Measurements from ENCODE around the gene PRIMA1.
"Not testable (repeated sequence)": the region's sequence is repeated elsewhere in the genome, so short reads cannot be mapped to it uniquely, and the experiment has no call there.

Gene PRIMA1

GRCh38 chr14:93811020-93811419, 22.7 kb upstream of the PRIMA1 start:
- Histone ChIP-seq H3K4me3 (ENCODE audit: low read length) (no peak overlapping the region), H3K27ac (ENCODE audit: low read depth, low read length) (no peak overlapping the region), H3K4me1 (ENCODE audit: control insufficient read depth, insufficient read depth, low read length) (no peaks in the 10 kb centered on the region), H3K27me3 (ENCODE audit: control insufficient read depth, insufficient read depth, low read length) (no peaks in the 10 kb centered on the region), H3K9ac (ENCODE audit: low read length) (no peak overlapping the region), H3K36me3 (ENCODE audit: control insufficient read depth, insufficient read depth, low read length) (no peaks in the 10 kb centered on the region)

GRCh38 chr14:93809491-93810420, 21.5 kb upstream of the PRIMA1 start:
- H3K9ac ChIP-seq (ENCODE audit: low read length); H3K36me3 ChIP-seq (ENCODE audit: control insufficient read depth, insufficient read depth, low read length); H3K4me1 ChIP-seq (ENCODE audit: control insufficient read depth, insufficient read depth, low read length); H3K27me3 ChIP-seq (ENCODE audit: control insufficient read depth, insufficient read depth, low read length); H3K27ac ChIP-seq (ENCODE audit: low read depth, low read length); H3K4me3 ChIP-seq (ENCODE audit: low read length): not testable (repeated sequence)

- H3K27ac ChIP-seq (ENCODE audit: low read depth, low read length) = no peak overlapping the region
- H3K9ac ChIP-seq (ENCODE audit: low read length) = no peak overlapping the region
- no peaks in the 10 kb centered on the region for H3K36me3 ChIP-seq (ENCODE audit: control insufficient read depth, insufficient read depth, low read length)
These were observed 16.4 kb upstream of the PRIMA1 start for GRCh38 chr14:93804654-93805053.

GRCh38 chr14:93803408-93804318, 15.4 kb upstream of the PRIMA1 start:
- H3K27ac ChIP-seq (ENCODE audit: low read depth, low read length) = peak overlapping the region; percentile 57
- H3K9ac ChIP-seq (ENCODE audit: low read length) = no peak overlapping the region
- H3K4me1 ChIP-seq (ENCODE audit: control insufficient read depth, insufficient read depth, low read length) = peaks cover 18% of the 10 kb centered on the region
- no peaks in the 10 kb centered on the region for H3K36me3 ChIP-seq (ENCODE audit: control insufficient read depth, insufficient read depth, low read length)
- no peaks in the 10 kb centered on the region for H3K27me3 ChIP-seq (ENCODE audit: control insufficient read depth, insufficient read depth, low read length)
- H3K4me3 ChIP-seq (ENCODE audit: low read length) = no peak overlapping the region

More at GRCh38 chr14:93804654-93805053, 16.4 kb upstream of the PRIMA1 start:
- Histone ChIP-seq H3K4me1 (ENCODE audit: control insufficient read depth, insufficient read depth, low read length) (peaks cover 11% of the 10 kb centered on the region), H3K4me3 (ENCODE audit: low read length) (no peak overlapping the region), H3K27me3 (ENCODE audit: control insufficient read depth, insufficient read depth, low read length) (no peaks in the 10 kb centered on the region)

DNA sequence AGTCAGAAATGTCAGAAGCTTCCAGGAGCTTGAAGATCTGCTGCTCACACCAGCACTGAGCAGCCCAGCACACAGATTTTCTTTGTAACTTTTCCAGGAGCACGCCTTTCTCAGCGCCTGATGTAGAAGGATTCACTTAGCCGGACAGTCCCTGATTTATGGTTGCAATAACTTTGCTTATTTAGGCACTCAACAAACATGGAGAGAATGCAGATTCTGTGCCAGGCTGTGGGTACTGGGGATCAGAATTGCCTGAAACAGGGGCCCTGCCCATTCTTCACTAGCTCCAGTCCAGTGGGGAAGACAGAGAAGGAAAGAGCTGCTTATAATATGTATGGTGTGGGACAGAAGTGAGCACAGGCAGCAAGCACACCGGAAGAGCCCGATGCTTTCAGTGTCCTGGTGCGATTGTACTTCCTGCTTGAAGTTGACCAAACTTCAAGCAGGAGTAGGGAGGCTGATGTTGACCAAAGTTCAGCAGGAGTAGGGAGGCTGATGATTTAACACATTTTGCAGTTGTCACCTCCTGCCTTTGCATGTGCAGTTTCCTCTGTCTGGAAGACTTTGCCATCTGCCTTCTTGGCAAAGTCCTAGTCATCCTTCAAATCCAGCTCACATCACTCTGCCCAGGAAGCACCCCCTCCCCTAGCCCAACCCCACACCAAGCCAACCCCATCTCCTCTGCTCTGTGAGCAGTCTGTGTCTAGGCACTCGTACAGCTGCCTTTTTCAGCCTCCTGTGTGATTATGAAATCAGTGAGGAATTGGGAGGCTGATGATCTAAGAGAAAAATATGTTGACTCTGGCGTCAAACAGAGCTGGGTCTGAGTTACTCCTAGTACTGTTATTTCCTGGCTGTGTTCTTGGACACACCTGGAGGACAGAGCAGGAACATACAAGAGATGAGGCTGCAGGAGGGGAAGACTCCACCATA, 12.0 kb upstream of the PRIMA1 start:
- peak overlapping the region; percentile 77 for H3K27ac ChIP-seq (ENCODE audit: low read depth, low read length)

GRCh38 chr14:93799617-93799988, 11.3 kb upstream of the PRIMA1 start:
- H3K4me1 ChIP-seq (ENCODE audit: control insufficient read depth, insufficient read depth, low read length) = peaks cover 18% of the 10 kb centered on the region
- no peak overlapping the region for H3K9ac ChIP-seq (ENCODE audit: low read length)
- no peaks in the 10 kb centered on the region for H3K27me3 ChIP-seq (ENCODE audit: control insufficient read depth, insufficient read depth, low read length)
- H3K4me3 ChIP-seq (ENCODE audit: low read length) = no peak overlapping the region
- no peaks in the 10 kb centered on the region for H3K36me3 ChIP-seq (ENCODE audit: control insufficient read depth, insufficient read depth, low read length)
- H3K27ac ChIP-seq (ENCODE audit: low read depth, low read length) = peak overlapping the region; percentile 77

More for the DNA sequence above, 12.0 kb upstream of the PRIMA1 start:
- H3K9ac ChIP-seq (ENCODE audit: low read length) = no peak overlapping the region
- peaks cover 18% of the 10 kb centered on the region for H3K4me1 ChIP-seq (ENCODE audit: control insufficient read depth, insufficient read depth, low read length)
- no peaks in the 10 kb centered on the region for H3K36me3 ChIP-seq (ENCODE audit: control insufficient read depth, insufficient read depth, low read length)
- H3K4me3 ChIP-seq (ENCODE audit: low read length) = no peak overlapping the region
- no peaks in the 10 kb centered on the region for H3K27me3 ChIP-seq (ENCODE audit: control insufficient read depth, insufficient read depth, low read length)

- no peaks in the 10 kb centered on the region for H3K36me3 ChIP-seq (ENCODE audit: control insufficient read depth, insufficient read depth, low read length)
- no peak overlapping the region for H3K27ac ChIP-seq (ENCODE audit: low read depth, low read length)
- H3K4me1 ChIP-seq (ENCODE audit: control insufficient read depth, insufficient read depth, low read length) = peaks cover 18% of the 10 kb centered on the region
- no peak overlapping the region for H3K9ac ChIP-seq (ENCODE audit: low read length)
- no peak overlapping the region for H3K4me3 ChIP-seq (ENCODE audit: low read length)
- no peaks in the 10 kb centered on the region for H3K27me3 ChIP-seq (ENCODE audit: control insufficient read depth, insufficient read depth, low read length)
These were observed 9.3 kb upstream of the PRIMA1 start for GRCh38 chr14:93797536-93797935.

DNA sequence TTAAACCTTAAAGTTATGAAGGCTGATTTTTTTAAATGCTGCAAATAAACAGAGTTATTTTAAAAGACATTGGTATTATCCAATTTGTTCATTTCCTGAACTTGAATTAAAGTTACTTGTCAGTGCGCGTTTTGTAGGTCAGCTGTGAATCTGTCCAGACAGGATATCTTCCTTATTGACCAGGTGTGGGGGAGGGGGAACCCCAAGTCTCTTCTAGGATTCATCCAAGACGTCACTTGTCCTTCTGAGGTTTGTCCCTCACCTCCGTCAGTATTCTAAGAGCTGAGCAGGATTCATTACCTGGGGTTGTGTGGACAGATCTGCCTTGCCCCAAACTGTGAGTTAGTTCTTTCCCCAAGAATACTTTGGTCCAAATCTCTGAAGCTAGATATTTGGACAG, 8.8 kb upstream of the PRIMA1 start:
- H3K27me3 ChIP-seq (ENCODE audit: control insufficient read depth, insufficient read depth, low read length) = no peaks in the 10 kb centered on the region
- no peak overlapping the region for H3K27ac ChIP-seq (ENCODE audit: low read depth, low read length)
- H3K4me3 ChIP-seq (ENCODE audit: low read length) = no peak overlapping the region
- H3K36me3 ChIP-seq (ENCODE audit: control insufficient read depth, insufficient read depth, low read length) = no peaks in the 10 kb centered on the region
- no peak overlapping the region for H3K9ac ChIP-seq (ENCODE audit: low read length)
- peaks cover 18% of the 10 kb centered on the region for H3K4me1 ChIP-seq (ENCODE audit: control insufficient read depth, insufficient read depth, low read length)

DNA sequence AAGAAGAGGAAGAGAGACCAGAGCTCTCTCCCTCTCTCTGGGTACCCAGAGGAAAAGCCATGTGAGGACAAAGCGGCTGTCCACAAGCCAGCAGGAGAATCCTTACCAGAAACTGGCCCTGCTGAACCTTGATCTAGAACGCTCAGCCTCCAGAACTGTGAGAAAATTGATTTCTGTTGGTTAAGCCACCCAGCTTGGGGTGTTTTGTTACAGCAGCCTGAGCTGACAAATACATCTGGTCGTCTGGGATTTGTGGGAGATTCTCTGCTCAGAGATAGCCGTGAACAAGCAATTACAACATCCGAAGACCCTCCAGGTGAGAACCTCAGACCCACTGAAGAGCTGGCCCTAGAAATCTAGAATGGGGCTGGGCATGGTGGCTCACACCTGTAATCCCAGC, 6.5 kb upstream of the PRIMA1 start:
- Histone ChIP-seq H3K4me3 (ENCODE audit: low read length) (no peak overlapping the region), H3K27me3 (ENCODE audit: control insufficient read depth, insufficient read depth, low read length) (no peaks in the 10 kb centered on the region)

GRCh38 chr14:93793555-93794324, 5.5 kb upstream of the PRIMA1 start:
- Histone ChIP-seq H3K9ac (ENCODE audit: low read length) (no peak overlapping the region), H3K4me1 (ENCODE audit: control insufficient read depth, insufficient read depth, low read length) (peaks cover 10% of the 10 kb centered on the region), H3K27ac (ENCODE audit: low read depth, low read length) (no peak overlapping the region), H3K36me3 (ENCODE audit: control insufficient read depth, insufficient read depth, low read length) (no peaks in the 10 kb centered on the region), H3K27me3 (ENCODE audit: control insufficient read depth, insufficient read depth, low read length) (no peaks in the 10 kb centered on the region), H3K4me3 (ENCODE audit: low read length) (no peak overlapping the region)

More for the DNA sequence above, 6.5 kb upstream of the PRIMA1 start:
- Histone ChIP-seq H3K36me3 (ENCODE audit: control insufficient read depth, insufficient read depth, low read length) (no peaks in the 10 kb centered on the region), H3K4me1 (ENCODE audit: control insufficient read depth, insufficient read depth, low read length) (peaks cover 11% of the 10 kb centered on the region), H3K9ac (ENCODE audit: low read length) (no peak overlapping the region), H3K27ac (ENCODE audit: low read depth, low read length) (no peak overlapping the region)

- H3K27ac ChIP-seq (ENCODE audit: low read depth, low read length) = no peak overlapping the region
- H3K27me3 ChIP-seq (ENCODE audit: control insufficient read depth, insufficient read depth, low read length) = no peaks in the 10 kb centered on the region
These were observed 4.1 kb upstream of the PRIMA1 start for GRCh38 chr14:93792391-93792790.

More at GRCh38 chr14:93792391-93792790, 4.1 kb upstream of the PRIMA1 start:
- Histone ChIP-seq H3K4me1 (ENCODE audit: control insufficient read depth, insufficient read depth, low read length) (peaks cover 10% of the 10 kb centered on the region), H3K4me3 (ENCODE audit: low read length) (no peak overlapping the region), H3K36me3 (ENCODE audit: control insufficient read depth, insufficient read depth, low read length) (no peaks in the 10 kb centered on the region), H3K9ac (ENCODE audit: low read length) (no peak overlapping the region)
